Measurements from ENCODE around the gene NRXN3. TPM values are rescaled to one million over a fixed set of nuclear protein-coding genes. Genes with fewer than 3 reads are reported as not detected.

NRXN3 gene
- total and polyA plus RNA-seq, 8 donors, result 1.3 to 7.6 (median 1.5) TPM

DNA sequence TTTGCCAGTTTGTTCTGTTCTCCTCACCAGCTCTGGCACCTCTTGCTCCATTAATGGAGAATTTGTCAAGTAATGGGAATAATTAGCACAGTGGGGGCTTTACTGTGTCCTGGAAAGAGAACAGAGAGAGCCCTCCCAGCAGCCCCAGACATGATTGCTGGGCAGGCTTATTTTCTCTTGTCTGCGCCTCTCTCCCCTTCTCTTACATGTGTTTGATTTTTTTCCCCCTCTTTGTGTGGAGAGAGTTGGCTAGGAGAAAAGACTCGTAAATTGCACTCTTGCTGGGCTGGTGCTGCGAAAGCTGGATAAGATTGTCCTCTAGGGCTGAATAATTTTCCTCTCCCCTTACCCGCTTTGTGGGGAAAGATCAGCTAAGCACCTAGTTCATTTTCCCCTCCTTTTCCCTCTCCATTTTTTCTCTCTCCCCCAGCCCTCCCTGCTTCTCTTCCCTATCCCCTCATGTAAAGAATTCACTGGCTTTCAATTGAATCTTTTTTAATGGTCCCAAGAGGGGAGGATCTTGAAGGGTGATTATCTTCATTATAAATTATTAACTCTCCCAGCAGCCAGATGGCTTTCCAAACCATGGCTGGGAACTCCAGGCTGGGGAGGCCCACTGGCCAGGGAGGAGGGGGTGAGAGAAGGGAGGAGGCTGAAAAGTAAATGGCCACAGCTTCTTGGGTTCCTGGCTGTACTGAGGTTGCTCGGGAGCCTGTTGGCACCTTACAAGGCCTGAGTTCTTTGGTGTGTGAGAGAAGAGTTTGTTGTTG lies 62.2 kb downstream of the NRXN3 start:
- Histone ChIP-seq H3K9me3 (no peaks in the 10 kb centered on the region), H3K36me3 (no peaks in the 10 kb centered on the region), H3K4me3 (no peak overlapping the region), H3K27ac (no peak overlapping the region), H3K4me1 (no peaks in the 10 kb centered on the region), H3K27me3 (no peaks in the 10 kb centered on the region)
- TF ChIP-seq CTCF (IDR thresholded peaks at IDR 0.05), result no peak
- ATAC-seq, result no peak
- intact Hi-C loops (cut with DNase I), result no loop called here
- no peak for DNase-seq

- H3K36me3 ChIP-seq, result no peaks in the 10 kb centered on the region
- H3K9me3 ChIP-seq, result no peaks in the 10 kb centered on the region
- ATAC-seq (no peak), DNase-seq (no peak)
- intact Hi-C loops (cut with DNase I), result no loop called here
- H3K27ac ChIP-seq, result no peak overlapping the region
- H3K27me3 ChIP-seq, result no peaks in the 10 kb centered on the region
- TF ChIP-seq CTCF (IDR thresholded peaks at IDR 0.05), result no peak
- H3K4me3 ChIP-seq, result no peak overlapping the region
- no peaks in the 10 kb centered on the region for H3K4me1 ChIP-seq
Observed at GRCh38 chr14:78238141-78238540, 68.0 kb downstream of the NRXN3 start.

GRCh38 chr14:78240567-78240966 lies 70.4 kb downstream of the NRXN3 start:
- H3K9me3 ChIP-seq, result no peaks in the 10 kb centered on the region
- H3K27ac ChIP-seq, result no peak overlapping the region
- TF ChIP-seq CTCF (IDR thresholded peaks at IDR 0.05), result no peak
- no peak for ATAC-seq
- intact Hi-C loops (cut with DNase I), result no loop called here
- H3K4me1 ChIP-seq, result no peaks in the 10 kb centered on the region
- no peak for DNase-seq
- no peak overlapping the region for H3K4me3 ChIP-seq
- H3K36me3 ChIP-seq, result no peaks in the 10 kb centered on the region
- H3K27me3 ChIP-seq, result no peaks in the 10 kb centered on the region

- Histone ChIP-seq H3K4me1 (no peaks in the 10 kb centered on the region), H3K4me3 (no peak overlapping the region), H3K27me3 (no peaks in the 10 kb centered on the region), H3K9me3 (no peaks in the 10 kb centered on the region), H3K36me3 (no peaks in the 10 kb centered on the region), H3K27ac (no peak overlapping the region)
- no peak for DNase-seq
- no peak for TF ChIP-seq CTCF (IDR thresholded peaks at IDR 0.05)
- intact Hi-C loops (cut with DNase I), result no loop called here
- no peak for ATAC-seq
Observed at GRCh38 chr14:78242086-78242485, 71.9 kb downstream of the NRXN3 start.

DNA sequence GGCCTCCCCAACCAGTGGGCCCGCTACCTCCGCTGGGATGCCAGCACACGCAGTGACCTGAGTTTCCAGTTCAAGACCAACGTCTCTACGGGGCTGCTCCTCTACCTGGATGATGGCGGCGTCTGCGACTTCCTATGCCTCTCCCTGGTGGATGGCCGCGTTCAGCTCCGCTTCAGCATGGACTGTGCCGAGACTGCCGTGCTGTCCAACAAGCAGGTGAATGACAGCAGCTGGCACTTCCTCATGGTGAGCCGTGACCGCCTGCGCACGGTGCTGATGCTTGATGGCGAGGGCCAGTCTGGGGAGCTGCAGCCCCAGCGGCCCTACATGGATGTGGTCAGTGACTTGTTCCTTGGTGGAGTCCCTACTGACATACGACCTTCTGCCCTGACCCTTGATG lies 73.0 kb downstream of the NRXN3 start:
- TF ChIP-seq CTCF (IDR thresholded peaks at IDR 0.05), result no peak

More for the DNA sequence above, 73.0 kb downstream of the NRXN3 start:
- intact Hi-C loops (cut with DNase I), result no loop called here
- no peaks in the 10 kb centered on the region for H3K9me3 ChIP-seq
- no peak overlapping the region for H3K4me3 ChIP-seq
- no peak overlapping the region for H3K27ac ChIP-seq
- H3K27me3 ChIP-seq, result no peaks in the 10 kb centered on the region
- ATAC-seq (no peak), DNase-seq (no peak)
- no peaks in the 10 kb centered on the region for H3K36me3 ChIP-seq
- no peaks in the 10 kb centered on the region for H3K4me1 ChIP-seq

All from left lung (tissue), 10 donors.